Ovary (tissue), 9 donors: ENCODE results near the gene GNB1. TPM values are rescaled to one million over a fixed set of nuclear protein-coding genes. Genes with fewer than 3 reads are reported as not detected.

Experiments used
- DNase-seq, 5 donors: peaks; one replicate each; pipeline ENCODE4 v3.0.0-alpha.2; 2019 to 2020
- H3K27ac ChIP-seq, 2 donors: fragments of 200-600 bp; one replicate each; pipeline versions ENCODE4 v1.5.1 to v1.8.0; 2019 to 2022
- H3K27me3 ChIP-seq: fragments of 200-600 bp; one replicate; pipeline ENCODE4 v1.8.0; 2022
- H3K36me3 ChIP-seq: fragments of 200-600 bp; sonication (generic); one replicate; pipeline ENCODE4 v1.5.1; 2019
- H3K4me1 ChIP-seq: one replicate; pipeline ENCODE4 v1.8.1; 2013; ENCODE audit warnings: mild to moderate bottlenecking, moderate library complexity; ENCODE audit not compliant: insufficient read depth
- H3K4me3 ChIP-seq: fragments of 200-600 bp; sonication (generic); one replicate; pipeline ENCODE4 v1.5.1; 2017
- H3K9me3 ChIP-seq, 2 donors: fragments of 200-600 bp in 1 of 2; sonication (generic) in 1 of 2; one replicate each; pipeline versions ENCODE4 v1.5.1 to v1.8.1; 2013 to 2019; ENCODE audit warnings: mild to moderate bottlenecking in 1 of 2, moderate library complexity in 1 of 2
- EP300 ChIP-seq: sonication (generic); formaldehyde crosslinking; IDR thresholded peaks from one replicate; pipeline ENCODE4 v1.6.1; 2017; ENCODE audit warnings: antibody characterized with exemption
- POLR2A ChIP-seq: fragments of 450-650 bp; IDR thresholded peaks from one replicate; pipeline ENCODE4 v1.6.1; 2017; ENCODE audit warnings: antibody characterized with exemption, mild to moderate bottlenecking, moderate library complexity
- WGBS, 3 donors: extraction: QIAGEN DNeasy Blood & Tissue Kit in 1 of 3; methylation state at CpG; one replicate each; pipeline versions ENCODE4 v1.1.5 to v1.1.7; 2013 to 2017; 5-methylcytosine and 5-hydroxymethylcytosine counted together
- intact Hi-C, 4 donors: fragments of 100-400 bp; cut with DNase I; formaldehyde crosslinking; loops; one replicate each; pipeline versions ENCODE4 v1.11.0 to v1.15.1; 2022 to 2023
- polyA plus RNA-seq, 2 donors: library from polyadenylated mRNA; stranded (reverse); fragments of 200-250 nt in 1 of 2; fragments of 350-450 nt in 1 of 2; fragmentation: Illumina TruSeq in 1 of 2; extraction: RNeasy Lipid Tissue Mini Kit (QIAGEN cat#74804) in 1 of 2; gene quantifications; one replicate each; pipeline ENCODE4 v1.2.3, GENCODE V29; 2013 to 2014
- total RNA-seq, 7 donors: library from RNA; depleted of rRNA in 2 of 7; stranded (reverse); fragments of >200 nt in 2 of 7; fragmentation: NEBNext Ultra II Directional in 3 of 7; extraction: Animal tissue kit (Norgen Biotek cat#: 25700) in 3 of 7; gene quantifications; one replicate each; pipeline versions ENCODE4 v1.1.0 to v1.2.4, GENCODE V29; 2016 to 2023
- TF ChIP-seq, protein P1 (sequence below), 3 donors: fragments of 450-650 bp in 2 of 3; fragments of 200-600 bp in 1 of 3; IDR thresholded peaks; one replicate each; pipeline versions ENCODE4 v1.5.1 to v1.8.0; 2016 to 2022; ENCODE audit warnings: antibody characterized with exemption in 3 of 3, mild to moderate bottlenecking in 1 of 3
- donor health status: DM: no; HTN: no; CAD: no; lungs with moderate emphysema.
- donor health status: DM: no; HTN: no; CAD: no.
- donor health status: Bipolar disorder and iron deficiency.
- donor health status: DM: yes; HTN: yes; CAD: no.
- donor health status: DM: no; HTN: no; CAD: no.
- donor health status: DM: yes; HTN: yes; CAD: no.

Gene GNB1
- total and polyA plus RNA-seq, 9 donors, result 92.9 to 314 (median 255) TPM

DNA sequence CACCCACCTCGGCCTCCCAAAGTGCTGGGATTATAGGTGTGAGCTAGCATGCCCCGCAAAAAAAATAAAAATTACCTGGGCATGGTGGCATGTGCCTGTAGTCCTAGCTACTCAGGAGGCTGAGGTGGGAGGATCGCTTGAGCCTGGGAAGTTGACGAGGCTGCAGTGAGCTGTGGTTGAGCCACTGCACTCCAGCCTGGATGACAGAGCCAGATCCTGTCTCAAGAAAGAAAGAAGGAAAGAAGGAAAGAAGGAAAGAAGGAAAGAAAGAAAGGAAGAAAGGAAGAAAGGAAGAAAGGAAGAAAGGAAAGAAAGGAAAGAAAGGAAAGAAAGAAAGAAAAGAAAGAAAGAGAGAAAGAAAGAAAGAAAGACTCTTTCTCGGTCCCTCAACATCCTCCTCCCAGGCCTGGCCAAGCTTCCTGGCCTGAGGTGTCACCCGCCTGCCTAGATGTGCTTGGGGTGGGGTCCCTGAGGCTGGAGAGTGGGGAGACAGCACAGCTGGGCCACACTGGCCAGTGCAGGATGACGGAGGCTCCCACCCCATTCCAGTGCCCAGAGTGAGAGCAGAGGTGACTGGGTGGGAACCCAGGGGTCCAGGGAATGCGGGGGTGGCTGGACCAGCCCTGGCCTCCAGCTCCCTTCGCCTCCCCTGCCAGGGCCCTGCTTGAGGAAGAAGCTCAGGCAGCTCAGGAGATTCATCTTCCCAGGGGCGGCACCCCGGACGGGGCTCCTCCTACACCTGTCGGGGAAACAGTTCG, 10.2 kb upstream of the GNB1 start:
- WGBS, 3 donors, result 51 to 66% (median 52%) methylated on average over 14 of the region's 14 CpGs
- Histone ChIP-seq H3K4me3 (no peak overlapping the region), H3K9me3 (no peaks in the 10 kb centered on the region), H3K27ac (no peak overlapping the region), H3K4me1 (peaks cover 4% of the 10 kb centered on the region), H3K27me3 (no peaks in the 10 kb centered on the region), H3K36me3 (no peaks in the 10 kb centered on the region)
- intact Hi-C loops, result loop anchor here in 1 of 4 donors (5.0 kb wide), 1 partner anchor 144 kb away; no protein-coding TSS in a partner anchor
- DNase-seq, result no peak
- TF ChIP-seq POLR2A, result no peak

DNA sequence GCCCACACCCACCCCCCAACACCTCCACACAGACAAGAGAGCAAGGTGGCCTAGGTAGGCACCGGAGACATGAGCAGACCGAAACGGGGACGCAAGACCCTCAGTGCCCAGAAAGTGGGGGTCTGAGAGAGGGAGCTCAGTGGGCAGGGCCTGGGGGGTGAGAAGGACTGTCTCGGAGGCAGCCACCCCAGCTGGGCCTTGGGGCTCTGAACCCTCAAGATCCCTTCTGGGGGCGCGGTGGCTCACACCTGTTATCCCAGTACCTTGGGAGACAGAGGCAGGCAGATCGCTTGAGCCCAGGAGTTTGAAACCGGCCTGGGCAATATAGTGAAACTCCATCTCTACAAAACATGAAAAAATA, 9.1 kb upstream of the GNB1 start:
- Histone ChIP-seq H3K36me3 (no peaks in the 10 kb centered on the region), H3K27ac (no peak overlapping the region), H3K4me1 (peaks cover 8% of the 10 kb centered on the region), H3K4me3 (no peak overlapping the region), H3K9me3 (no peaks in the 10 kb centered on the region), H3K27me3 (no peaks in the 10 kb centered on the region)
- TF ChIP-seq EP300 (no peak), POLR2A (no peak)
- TF ChIP-seq, protein P1, sequence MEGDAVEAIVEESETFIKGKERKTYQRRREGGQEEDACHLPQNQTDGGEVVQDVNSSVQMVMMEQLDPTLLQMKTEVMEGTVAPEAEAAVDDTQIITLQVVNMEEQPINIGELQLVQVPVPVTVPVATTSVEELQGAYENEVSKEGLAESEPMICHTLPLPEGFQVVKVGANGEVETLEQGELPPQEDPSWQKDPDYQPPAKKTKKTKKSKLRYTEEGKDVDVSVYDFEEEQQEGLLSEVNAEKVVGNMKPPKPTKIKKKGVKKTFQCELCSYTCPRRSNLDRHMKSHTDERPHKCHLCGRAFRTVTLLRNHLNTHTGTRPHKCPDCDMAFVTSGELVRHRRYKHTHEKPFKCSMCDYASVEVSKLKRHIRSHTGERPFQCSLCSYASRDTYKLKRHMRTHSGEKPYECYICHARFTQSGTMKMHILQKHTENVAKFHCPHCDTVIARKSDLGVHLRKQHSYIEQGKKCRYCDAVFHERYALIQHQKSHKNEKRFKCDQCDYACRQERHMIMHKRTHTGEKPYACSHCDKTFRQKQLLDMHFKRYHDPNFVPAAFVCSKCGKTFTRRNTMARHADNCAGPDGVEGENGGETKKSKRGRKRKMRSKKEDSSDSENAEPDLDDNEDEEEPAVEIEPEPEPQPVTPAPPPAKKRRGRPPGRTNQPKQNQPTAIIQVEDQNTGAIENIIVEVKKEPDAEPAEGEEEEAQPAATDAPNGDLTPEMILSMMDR (IDR thresholded peaks at IDR 0.05), result no peak
- DNase-seq, result no peak
- WGBS, 3 donors, result 87 to 93% (median 89%) methylated on average over 9 of the region's 9 CpGs
- intact Hi-C loops, result loop anchor here in 2 of 4 donors (5.0 to 10.0 kb wide), 3 partner anchors 115 to 145 kb away; no protein-coding TSS in a partner anchor

DNA sequence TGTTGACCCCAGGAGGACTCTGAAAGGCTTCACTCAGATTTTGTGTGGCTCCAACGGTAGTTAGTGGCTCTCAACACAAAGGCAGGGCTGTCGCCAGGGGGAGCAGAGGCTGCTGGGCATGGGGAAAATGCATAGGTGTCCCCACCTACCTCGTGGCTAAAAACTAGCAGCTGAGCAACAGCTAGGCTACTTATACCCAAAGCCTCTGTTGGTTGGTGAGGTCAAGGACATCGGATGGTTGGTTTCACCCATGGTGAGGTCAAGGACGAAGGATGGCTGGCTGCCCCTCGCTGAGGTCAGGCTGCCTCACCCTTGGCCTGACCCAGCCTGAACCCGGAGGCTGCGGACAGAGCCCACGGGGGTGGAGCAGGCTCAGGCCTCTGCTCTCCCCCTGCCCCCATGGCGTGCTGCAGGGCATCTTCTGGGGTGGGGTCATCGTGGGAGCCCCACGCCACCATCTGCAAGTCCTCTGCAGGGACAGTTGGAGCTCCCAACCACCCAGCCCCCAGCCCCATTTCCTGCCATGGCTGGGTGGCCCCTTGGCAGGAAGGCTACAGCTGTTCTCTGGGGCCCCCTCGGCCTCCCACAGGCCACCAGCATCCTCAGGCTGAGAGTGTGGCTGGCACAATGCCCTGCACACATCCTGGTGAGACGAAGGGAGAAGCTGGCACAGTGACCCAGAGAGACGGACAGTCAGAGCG, 8.5 kb upstream of the GNB1 start:
- Histone ChIP-seq H3K4me1 (peaks cover 10% of the 10 kb centered on the region), H3K36me3 (no peaks in the 10 kb centered on the region), H3K27ac (no peak overlapping the region), H3K27me3 (no peaks in the 10 kb centered on the region), H3K4me3 (no peak overlapping the region), H3K9me3 (no peaks in the 10 kb centered on the region)
- no peak for DNase-seq
- intact Hi-C loops, result loop anchor here in 2 of 4 donors (10.0 kb wide), 2 partner anchors 115 to 145 kb away; no protein-coding TSS in a partner anchor
- 42 to 44% (median 42%) methylated on average over 12 to 16 of the region's 16 CpGs for WGBS, 3 donors
- TF ChIP-seq EP300 (no peak), POLR2A (no peak)
- TF ChIP-seq, protein P1 (IDR thresholded peaks at IDR 0.05), result no peak

DNA sequence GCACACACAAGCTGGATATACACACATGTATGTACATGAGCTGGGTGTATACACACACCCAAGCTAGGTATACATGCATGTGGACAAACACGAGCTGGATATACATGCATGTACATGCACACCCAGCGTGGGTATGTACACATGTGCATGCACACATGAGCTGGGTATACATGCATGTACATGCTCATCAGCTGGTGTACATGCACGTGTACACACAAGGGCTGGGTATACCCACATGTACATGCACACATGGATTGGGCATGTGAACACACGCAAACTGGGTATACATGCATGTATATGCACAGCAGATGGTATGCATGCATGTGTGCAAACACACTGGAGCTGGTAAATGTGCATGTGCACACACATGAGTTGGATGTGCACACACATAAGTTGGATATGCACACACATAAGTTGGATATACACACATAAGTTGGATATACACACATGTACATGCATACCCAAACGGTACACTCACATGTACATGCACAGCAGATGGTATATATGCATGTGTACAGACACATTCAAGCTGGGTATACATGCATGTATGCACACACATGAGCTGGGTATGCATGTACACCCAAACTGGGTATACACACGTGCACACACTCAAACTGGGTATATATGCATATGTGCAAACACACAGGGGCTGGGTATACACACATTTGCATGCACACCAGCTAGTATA, 7.5 kb upstream of the GNB1 start:
- H3K4me3 ChIP-seq, result no peak overlapping the region
- WGBS, 3 donors, result 89 to 97% (median 89%) methylated on average over 6 of the region's 6 CpGs
- H3K9me3 ChIP-seq, result no peaks in the 10 kb centered on the region
- no peak for DNase-seq
- TF ChIP-seq EP300, result no peak
- TF ChIP-seq, protein P1 (IDR thresholded peaks at IDR 0.05), result no peak
- TF ChIP-seq POLR2A, result no peak
- no peak overlapping the region for H3K27ac ChIP-seq
- H3K36me3 ChIP-seq, result no peaks in the 10 kb centered on the region
- intact Hi-C loops, result loop anchor here in 2 of 4 donors (10.0 kb wide), 2 partner anchors 114 to 144 kb away; no protein-coding TSS in a partner anchor
- no peaks in the 10 kb centered on the region for H3K27me3 ChIP-seq
- peaks cover 15% of the 10 kb centered on the region for H3K4me1 ChIP-seq
